GM21529 (cell line): Measurements from ENCODE around the gene CCT5.
"Not testable (repeated sequence)": the region's sequence is repeated elsewhere in the genome, so short reads cannot be mapped to it uniquely, and the experiment has no call there.

Experiments
- ATAC-seq: cut with Tn5 transposase; IDR thresholded peaks from one replicate; pipeline ENCODE4 v1.9.1; 2021; ENCODE audit not compliant: unreplicated experiment

The CCT5 gene

DNA sequence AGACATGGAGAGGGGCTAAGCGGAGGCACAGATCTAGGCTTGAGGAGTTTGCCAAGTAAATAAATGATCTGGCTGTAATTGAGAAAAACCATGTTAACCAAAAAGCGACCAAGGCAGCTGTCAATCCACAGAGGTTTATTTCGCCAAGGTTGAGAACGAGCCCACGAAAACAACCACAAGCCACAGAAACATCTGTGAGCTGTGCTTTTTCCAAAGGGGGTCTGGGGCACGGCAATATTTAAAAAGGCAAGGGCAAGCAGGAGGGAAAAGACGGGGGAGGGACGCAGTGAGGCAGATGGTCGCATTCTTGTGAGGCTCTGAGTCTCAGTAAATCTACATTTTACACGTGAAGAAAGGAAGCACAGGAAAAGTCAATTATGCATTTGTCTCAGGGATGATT, 25.4 kb downstream of the CCT5 start:
- ATAC-seq = no peak

DNA sequence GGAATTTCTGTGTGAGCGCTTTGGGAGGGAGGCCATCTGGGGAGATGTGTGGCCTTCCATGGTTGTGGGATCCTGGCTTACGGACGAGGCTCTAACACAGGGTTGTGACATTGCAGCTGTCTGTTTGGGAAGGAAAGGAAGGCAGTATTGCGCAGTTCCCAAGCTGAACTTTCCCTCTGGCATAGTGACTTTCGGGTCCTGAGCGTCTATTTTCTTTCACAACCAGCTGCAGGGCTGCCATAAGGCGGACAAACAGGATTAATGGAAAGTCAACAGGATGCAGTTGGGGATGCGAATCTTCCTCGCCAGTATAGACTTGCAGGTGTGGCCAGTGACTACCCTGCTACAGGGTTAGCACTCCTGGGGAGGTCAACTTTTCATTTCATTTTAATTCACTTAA, 25.9 kb downstream of the CCT5 start:
- no peak for ATAC-seq

DNA sequence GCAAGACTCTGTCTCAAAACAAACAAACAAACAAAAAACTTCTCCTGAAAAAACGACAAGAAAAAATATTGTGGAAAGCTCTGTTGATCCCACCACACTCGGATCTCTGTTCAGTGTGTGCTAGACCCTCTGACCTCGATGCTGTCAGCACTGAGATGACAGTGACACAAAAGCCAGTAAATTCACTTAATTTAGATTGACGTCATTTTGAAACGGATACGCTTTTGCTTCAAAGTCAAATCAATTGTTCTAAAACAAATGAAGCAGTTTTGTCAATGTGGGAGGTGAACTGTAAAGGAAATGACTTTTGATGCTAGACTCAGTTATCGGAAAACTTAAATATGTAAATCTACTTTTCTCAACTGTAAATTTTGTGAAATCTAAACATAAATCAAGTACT, 26.6 kb downstream of the CCT5 start:
- no peak for ATAC-seq

DNA sequence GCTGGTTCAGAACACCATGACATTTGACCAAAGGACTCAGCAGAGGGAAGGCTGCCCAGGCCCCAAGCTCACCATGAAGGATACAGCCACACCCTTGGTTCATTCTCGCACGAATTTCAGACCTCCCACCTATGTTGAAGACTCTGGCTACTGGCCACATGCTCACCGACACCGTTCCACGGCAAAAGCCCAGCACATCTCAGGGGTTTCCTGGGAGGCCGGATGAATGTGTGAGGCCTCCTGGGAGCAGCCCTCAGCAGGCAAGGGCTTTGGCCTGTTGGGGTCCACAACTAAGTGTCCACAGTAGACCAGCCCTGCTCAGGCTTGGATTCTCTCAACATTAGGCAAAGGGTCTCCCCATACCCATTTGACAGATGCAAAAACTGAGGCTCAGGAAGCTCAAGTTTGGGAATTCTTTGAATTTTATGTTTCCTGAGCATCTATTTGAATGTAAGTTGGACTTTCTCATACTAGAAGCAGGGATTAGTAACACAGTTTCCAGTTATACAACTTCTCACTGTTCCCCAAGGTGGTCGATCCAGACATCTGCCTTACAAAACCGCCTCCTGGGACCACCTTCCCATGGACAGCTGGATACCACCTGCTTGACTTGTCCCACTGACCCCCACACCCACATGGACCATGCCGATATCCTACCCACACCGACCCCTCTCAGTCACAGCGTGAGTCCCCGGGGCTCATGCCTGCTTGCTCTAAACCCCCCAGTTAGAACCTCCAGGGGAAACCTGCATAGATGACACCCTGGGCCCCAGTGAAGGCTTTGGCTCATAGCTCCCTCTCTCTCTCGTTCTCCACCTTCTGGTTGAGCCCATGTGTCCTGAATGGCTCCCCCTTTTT, 27.9 kb downstream of the CCT5 start:
- no peak for ATAC-seq

- ATAC-seq = no peak
Observed at GRCh38 chr5:10278658-10279279, 28.7 kb downstream of the CCT5 start.

DNA sequence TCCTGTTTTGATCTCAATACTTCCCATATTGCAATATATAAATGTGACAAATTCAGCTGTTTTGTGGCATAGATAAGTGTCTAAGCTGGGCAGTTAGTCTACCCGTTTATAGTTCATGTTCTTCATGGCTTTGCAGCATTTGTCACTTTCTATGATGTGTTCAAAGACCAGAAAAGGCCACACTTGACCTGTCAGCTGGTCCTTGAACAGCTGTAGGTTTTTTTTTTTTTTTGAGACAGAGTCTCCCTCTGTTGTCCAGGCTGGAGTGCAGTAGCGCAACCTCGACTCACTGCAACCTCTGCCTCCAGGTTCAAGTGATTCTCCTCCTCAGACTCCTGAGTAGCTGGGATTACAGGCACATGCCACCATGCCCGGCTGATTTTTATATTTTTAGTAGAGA, 29.2 kb downstream of the CCT5 start:
- no peak for ATAC-seq

DNA sequence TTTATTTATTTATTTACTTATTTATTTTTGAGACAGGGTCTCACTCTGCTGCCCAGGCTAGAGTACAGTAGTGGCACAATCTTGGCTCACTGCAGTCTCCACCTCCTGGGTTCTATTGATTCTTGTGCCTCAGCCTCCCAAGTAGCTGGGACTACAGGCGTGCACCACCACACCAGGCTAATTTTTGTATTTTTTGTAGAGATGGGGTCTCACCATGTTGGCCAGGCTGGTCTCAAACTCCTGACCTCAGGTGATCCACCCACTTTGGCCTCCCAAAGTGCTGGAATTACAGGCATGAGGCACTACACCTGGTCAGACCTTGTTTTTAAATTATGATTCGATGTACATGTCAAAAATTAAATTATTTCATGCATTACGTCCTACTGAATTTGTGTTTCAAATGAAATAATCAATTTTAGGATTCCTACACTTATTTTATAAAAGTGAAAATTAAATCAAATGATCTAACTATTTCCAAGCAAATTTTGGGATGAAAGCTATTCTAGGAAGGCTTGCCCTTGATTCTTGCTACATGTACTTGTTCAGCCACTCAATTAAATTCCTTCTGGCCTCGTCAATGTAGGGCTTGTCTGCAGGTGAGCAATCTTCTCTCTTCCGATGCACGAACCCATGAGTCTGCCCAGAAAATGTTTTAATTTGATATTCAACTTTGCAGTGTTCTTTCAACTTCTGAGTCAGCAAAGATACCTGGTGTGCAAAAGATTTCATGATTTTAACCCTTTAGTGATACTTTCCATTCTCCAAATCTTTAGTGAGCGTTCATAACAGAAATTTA, 30.0 kb downstream of the CCT5 start:
- no peak for ATAC-seq

DNA sequence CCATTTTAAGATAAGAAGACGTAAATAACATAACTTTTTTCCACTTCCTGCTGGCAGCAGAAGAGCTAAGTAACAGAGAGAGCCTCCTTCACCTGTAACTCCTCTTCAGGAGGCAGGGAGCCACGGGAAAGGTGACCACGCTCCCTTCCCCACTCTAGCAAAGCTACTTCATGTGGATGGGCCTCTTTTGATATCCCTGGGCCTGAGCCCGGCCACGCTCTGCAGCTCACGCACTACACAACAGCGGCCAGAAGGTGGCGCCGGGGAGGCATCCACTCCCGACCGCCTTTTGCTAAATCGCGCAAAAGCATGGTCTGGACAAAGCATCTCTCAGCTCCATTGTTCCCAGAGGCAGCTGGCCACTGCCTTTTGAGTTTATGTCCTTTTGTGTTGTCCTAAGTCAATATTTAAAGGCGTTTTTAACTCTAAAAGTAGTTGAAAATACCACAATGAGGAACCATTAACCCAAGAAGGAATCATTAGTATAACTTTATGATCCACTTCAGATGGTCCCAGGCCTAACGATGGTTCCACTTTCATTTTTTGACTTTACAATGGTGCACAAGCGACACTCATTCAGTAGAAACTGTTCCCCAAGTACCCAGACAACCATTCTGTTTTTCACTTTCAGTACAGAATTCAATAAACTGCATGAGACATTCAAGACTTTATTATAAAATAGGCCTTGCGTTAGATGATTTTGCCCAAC, 34.0 kb downstream of the CCT5 start:
- ATAC-seq = peak; percentile 93

GRCh38 chr5:10285362-10285761, 35.3 kb downstream of the CCT5 start:
- ATAC-seq = not testable (repeated sequence)

- no peak for ATAC-seq
Observed at GRCh38 chr5:10286162-10286861, 36.2 kb downstream of the CCT5 start.

DNA sequence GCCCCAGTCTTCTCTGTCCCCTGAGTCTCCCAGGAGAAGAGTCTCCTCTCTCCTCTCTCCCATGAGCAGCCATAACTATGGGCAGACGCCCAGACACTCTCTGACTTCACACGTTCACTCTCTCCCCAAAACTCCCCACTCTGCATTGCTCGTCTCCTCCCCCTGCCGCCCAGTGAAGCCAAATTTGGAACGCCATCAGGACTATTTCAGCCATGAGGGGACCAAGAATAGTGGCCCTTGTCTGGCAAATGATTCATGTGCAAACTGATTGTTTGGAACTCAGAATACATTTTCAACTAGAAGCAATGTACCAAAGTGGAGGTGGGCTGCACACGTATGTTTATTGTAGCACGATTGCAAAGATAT, 36.8 kb downstream of the CCT5 start:
- no peak for ATAC-seq

DNA sequence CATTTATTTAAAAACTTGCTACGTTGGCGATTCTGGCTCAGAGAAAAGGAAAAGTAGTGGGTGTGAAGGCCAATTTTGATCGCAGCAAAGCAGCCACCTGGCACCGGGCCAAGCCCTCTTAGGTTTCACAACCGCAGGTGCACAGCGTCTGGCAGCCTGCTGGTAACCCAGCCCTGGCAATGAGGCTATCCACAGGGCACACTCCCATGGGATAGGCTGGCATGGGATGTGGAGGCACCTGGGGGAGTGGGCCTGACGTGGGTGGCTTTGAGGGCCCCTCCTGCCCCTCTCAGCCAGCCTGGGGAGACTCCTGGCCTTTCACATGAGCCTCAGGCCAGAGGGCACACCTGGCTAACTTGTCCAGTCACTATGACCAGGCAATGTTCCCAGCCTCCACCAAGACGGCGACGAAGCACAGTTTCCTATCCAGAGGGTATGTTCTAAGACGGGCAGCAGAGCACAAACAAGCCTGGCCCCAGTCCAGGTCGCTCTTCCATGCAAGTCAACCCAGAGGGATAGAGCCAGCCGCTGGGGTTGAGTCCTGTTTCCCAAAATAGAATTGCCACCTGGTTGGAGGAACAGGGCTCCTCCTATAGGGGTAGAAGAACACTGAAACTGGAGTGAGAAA, 38.6 kb downstream of the CCT5 start:
- peak; percentile 52 for ATAC-seq

DNA sequence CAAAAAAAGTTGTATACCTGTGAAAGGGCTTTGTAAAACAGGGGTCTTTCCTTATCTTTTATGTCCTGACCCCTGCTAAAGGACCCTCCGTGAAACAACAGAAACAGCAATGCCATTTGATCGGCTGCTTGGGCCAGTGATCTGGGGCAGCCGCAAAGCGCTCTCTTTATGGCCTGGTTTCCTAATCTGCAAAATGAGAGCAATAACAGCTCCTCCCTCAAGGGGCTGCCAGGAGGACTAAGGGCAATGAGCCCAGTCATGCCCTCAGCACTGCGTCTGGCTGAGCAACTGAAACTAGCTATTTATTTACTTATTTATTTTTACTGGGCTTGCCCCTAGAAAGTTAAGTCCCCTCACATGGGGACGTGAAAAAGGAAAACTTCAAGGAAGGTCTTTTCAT, 39.3 kb downstream of the CCT5 start:
- no peak for ATAC-seq

DNA sequence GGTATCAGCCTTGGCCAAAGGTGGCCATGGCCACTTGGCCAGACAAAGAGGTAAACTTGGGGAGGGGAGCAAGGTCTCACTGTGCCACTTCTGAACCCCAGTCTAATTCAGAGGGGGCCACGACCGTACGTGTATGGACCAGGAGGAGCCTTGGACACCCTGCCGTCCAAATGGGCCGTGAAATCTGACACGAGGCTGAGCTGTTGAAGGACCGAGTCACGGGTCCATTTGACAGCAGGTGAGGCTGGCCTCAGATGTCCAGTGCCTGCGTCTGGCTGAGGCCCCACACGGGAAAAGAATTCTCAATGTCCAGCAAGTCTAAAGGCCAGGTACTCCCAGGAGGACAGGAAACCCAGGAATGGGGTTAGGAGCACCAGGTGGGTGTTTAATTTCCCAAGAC, 39.9 kb downstream of the CCT5 start:
- ATAC-seq = no peak

DNA sequence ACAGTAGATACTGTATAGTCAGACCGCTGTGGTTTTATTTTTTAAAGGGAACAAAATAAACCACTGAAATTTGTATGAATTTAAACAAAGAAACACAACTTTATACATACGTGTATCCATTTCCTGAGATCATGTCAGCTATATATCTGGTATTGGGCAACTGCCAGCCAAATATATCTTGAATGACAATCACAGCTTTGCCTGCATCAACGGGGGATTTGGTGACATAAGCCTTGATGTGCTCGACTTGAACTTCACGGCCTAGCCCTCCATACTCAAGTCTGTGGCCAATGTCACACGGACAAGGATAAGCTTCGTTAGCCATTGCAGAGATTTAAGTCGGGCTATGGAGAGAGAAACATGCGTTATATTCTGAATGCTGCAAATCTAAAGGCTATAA, 40.4 kb downstream of the CCT5 start:
- no peak for ATAC-seq

GRCh38 chr5:10291692-10292339, 41.7 kb downstream of the CCT5 start:
- ATAC-seq = no peak

DNA sequence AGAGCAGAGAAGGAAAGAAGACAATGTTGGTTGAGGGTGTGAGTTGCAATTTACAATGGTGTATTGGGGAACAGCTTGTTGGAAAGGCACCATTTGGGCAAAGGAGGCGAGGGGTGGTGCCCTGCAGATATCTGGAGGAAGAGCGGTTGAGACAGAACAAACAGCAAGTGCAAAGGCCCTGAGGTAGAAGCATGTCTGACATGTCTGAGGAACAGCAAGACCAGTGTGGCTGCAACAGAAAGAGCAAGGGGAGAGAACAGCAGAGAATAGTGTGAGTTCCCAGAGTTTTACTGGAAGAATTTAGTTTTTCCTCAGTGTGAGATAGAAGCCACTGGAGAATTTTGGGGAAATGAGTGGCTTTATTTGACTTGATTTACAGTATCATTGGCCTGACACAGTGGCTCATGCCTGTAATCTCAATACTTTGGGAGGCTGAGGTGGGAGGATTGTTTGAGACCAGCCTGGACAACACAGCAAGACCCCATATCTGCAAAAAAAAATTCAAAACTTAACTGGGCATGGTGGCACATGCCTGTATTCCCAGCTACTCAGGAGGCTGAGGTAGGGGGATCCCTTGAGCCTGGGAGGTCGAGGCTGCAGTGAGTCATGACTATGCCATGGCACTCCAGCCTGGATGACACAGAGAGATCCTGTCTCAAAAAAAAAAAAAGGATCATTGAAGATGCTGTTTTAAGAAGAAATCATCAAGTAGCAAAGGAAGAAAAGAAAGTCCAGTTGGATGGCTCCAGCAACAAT, 44.0 kb downstream of the CCT5 start:
- ATAC-seq = no peak

GRCh38 chr5:10295619-10296326, 45.7 kb downstream of the CCT5 start:
- ATAC-seq = no peak
